Measurements from ENCODE around the gene TAF4. TPM values are rescaled to one million over a fixed set of nuclear protein-coding genes. Genes with fewer than 3 reads are reported as not detected.

TAF4 gene
- total RNA-seq, 4 donors from 2014 or later, result 13.9 to 22.0 (median 18.6) TPM

GRCh38 chr20:62105592-62105991 lies 39.9 kb upstream of the TAF4 start:
- no peak for DNase-seq
- Histone ChIP-seq H3K27me3 (no peaks in the 10 kb centered on the region), H3K36me3 (no peaks in the 10 kb centered on the region), H3K4me1 (no peaks in the 10 kb centered on the region), H3K27ac (no peak overlapping the region), H3K4me3 (replicated peaks in 1 of 3) (no peak overlapping the region), H3K9me3 (no peaks in the 10 kb centered on the region)
- WGBS, 2 donors, result 88% methylated on average over 5 of the region's 5 CpGs
- no peak for TF ChIP-seq POLR2A (IDR thresholded peaks at IDR 0.05)
- TF ChIP-seq CTCF (IDR thresholded peaks at IDR 0.05), result no peak
- intact Hi-C loops (cut with DNase I), result no loop called here

- H3K4me3 ChIP-seq (replicated peaks in 1 of 3), result no peak overlapping the region
- TF ChIP-seq CTCF (IDR thresholded peaks at IDR 0.05) (no peak), POLR2A (IDR thresholded peaks at IDR 0.05) (no peak)
- intact Hi-C loops (cut with DNase I), result no loop called here
- no peaks in the 10 kb centered on the region for H3K27me3 ChIP-seq
- no peaks in the 10 kb centered on the region for H3K4me1 ChIP-seq
- no peak overlapping the region for H3K27ac ChIP-seq
- WGBS, 2 donors, result 44 to 45% methylated on average over 7 of the region's 7 CpGs
- DNase-seq, result no peak
- H3K9me3 ChIP-seq, result no peaks in the 10 kb centered on the region
- H3K36me3 ChIP-seq, result no peaks in the 10 kb centered on the region
These were observed 39.2 kb upstream of the TAF4 start for GRCh38 chr20:62104791-62105345.

GRCh38 chr20:62104234-62104789 lies 38.6 kb upstream of the TAF4 start:
- DNase-seq, result no peak
- Histone ChIP-seq H3K4me1 (no peaks in the 10 kb centered on the region), H3K27ac (no peak overlapping the region), H3K4me3 (replicated peaks in 1 of 3) (no peak overlapping the region), H3K36me3 (no peaks in the 10 kb centered on the region), H3K9me3 (no peaks in the 10 kb centered on the region), H3K27me3 (no peaks in the 10 kb centered on the region)
- WGBS, 2 donors, result 46 to 47% methylated on average over 10 to 12 of the region's 15 CpGs
- no peak for TF ChIP-seq POLR2A (IDR thresholded peaks at IDR 0.05)
- TF ChIP-seq CTCF (IDR thresholded peaks at IDR 0.05), result no peak
- intact Hi-C loops (cut with DNase I), result no loop called here

- DNase-seq, result no peak
- Histone ChIP-seq H3K4me1 (no peaks in the 10 kb centered on the region), H3K27ac (no peak overlapping the region), H3K27me3 (no peaks in the 10 kb centered on the region), H3K9me3 (no peaks in the 10 kb centered on the region), H3K4me3 (replicated peaks in 1 of 3) (no peak overlapping the region), H3K36me3 (no peaks in the 10 kb centered on the region)
- WGBS, 2 donors, result 60 to 76% methylated on average over 16 to 19 of the region's 21 CpGs
- TF ChIP-seq POLR2A (IDR thresholded peaks at IDR 0.05), result no peak
- no peak for TF ChIP-seq CTCF (IDR thresholded peaks at IDR 0.05)
- intact Hi-C loops (cut with DNase I), result no loop called here
These were observed 38.0 kb upstream of the TAF4 start for GRCh38 chr20:62103508-62104233.

GRCh38 chr20:62101078-62101477 lies 35.4 kb upstream of the TAF4 start:
- DNase-seq, result no peak
- intact Hi-C loops (cut with DNase I), result no loop called here
- WGBS, 2 donors, result 90 to 93% methylated on average over 4 of the region's 4 CpGs
- Histone ChIP-seq H3K36me3 (no peaks in the 10 kb centered on the region), H3K27me3 (no peaks in the 10 kb centered on the region), H3K9me3 (no peaks in the 10 kb centered on the region), H3K27ac (no peak overlapping the region), H3K4me1 (no peaks in the 10 kb centered on the region), H3K4me3 (replicated peaks in 1 of 3) (no peak overlapping the region)
- TF ChIP-seq CTCF (IDR thresholded peaks at IDR 0.05) (no peak), POLR2A (IDR thresholded peaks at IDR 0.05) (no peak)

Measured in thyroid gland (tissue), 4 donors.